ENCODE measurements around the gene PFN3. TPM values are rescaled to one million over a fixed set of nuclear protein-coding genes. Genes with fewer than 3 reads are reported as not detected.

PFN3 gene
- polyA plus RNA-seq, 1 of the 3 experiments (the other 2 are of a cell fraction): not detected

- TF ChIP-seq FOXJ3 (CRISPR knock-in tag; IDR thresholded peaks at IDR 0.05) (peak; percentile 42; the same call in 1 of the 2 replicates), CTCF (IDR thresholded peaks at IDR 0.05) (no peak), REST (IDR thresholded peaks at IDR 0.05; ENCODE audit: low read depth, low read length) (no peak), MAX (IDR thresholded peaks at IDR 0.05; ENCODE audit: low read depth) (peak; percentile 52; the same call in 1 of the 2 replicates)
Observed at GRCh38 chr5:177446200-177447065, 46.0 kb upstream of the PFN3 start, which contains the start of gene PRR7 (continued).

- H3K9ac ChIP-seq: peak overlapping the region; percentile 92; the same call in 1 of the 2 replicates
- no peak for TF ChIP-seq RFX5 (IDR thresholded peaks at IDR 0.05; ENCODE audit: low read length)
- no peak for TF ChIP-seq RAD21 (IDR thresholded peaks at IDR 0.05; ENCODE audit: low read length)
- no peak for TF ChIP-seq FOXM1 (IDR thresholded peaks at IDR 0.05; ENCODE audit: low read depth)
- no peak for TF ChIP-seq GABPA (IDR thresholded peaks at IDR 0.05; ENCODE audit: low read depth)
- no peak for TF ChIP-seq SMC3 (IDR thresholded peaks at IDR 0.05; ENCODE audit: low read depth, low read length)
- TF ChIP-seq CHD2 (IDR thresholded peaks at IDR 0.05; ENCODE audit: low read length, partially characterized antibody): no peak
- TF ChIP-seq YY1 (IDR thresholded peaks at IDR 0.05; ENCODE audit: low read depth): no peak
- TF ChIP-seq SIN3A (IDR thresholded peaks at IDR 0.05; ENCODE audit: borderline replicate concordance, low read depth, low read length): no peak
- TF ChIP-seq EP300 (IDR thresholded peaks at IDR 0.05; ENCODE audit: borderline replicate concordance in 1 of 2, low read depth in 1 of 2, low read length in 1 of 2): no peak
- TF ChIP-seq MXI1 (IDR thresholded peaks at IDR 0.05; ENCODE audit: low read depth, low read length): no peak
- TF ChIP-seq CTCF (IDR thresholded peaks at IDR 0.05): no peak
Observed at GRCh38 chr5:177445917-177446199, 45.4 kb upstream of the PFN3 start.

More at GRCh38 chr5:177445917-177446199, 45.4 kb upstream of the PFN3 start:
- peak overlapping the region; percentile 69 to 77 for H3K4me3 ChIP-seq (ENCODE audit: low read depth in 2 of 2, low read length in 1 of 2)
- 55% methylated on average over 8 of the region's 8 CpGs for WGBS (ENCODE audit: low lambda C conversion rate)
- peaks cover 21% of the 10 kb centered on the region for H3F3A ChIP-seq (replicated peaks; ENCODE audit: insufficient read depth)
- peaks cover 25% of the 10 kb centered on the region for H3K79me2 ChIP-seq (ENCODE audit: insufficient read depth)
- DNase-seq: no peak
- ChIA-PET POLR2A (interaction anchor here (0.8 to 6.1 kb wide), 7 partner anchors 9 to 55 kb away, joined by 3 to 46 read pairs (median 4); partner anchors contain the start of gene GRK6), CTCF (interaction anchor here (0.7 to 15.5 kb wide), 9 partner anchors 9 to 127 kb away, joined by 3 to 318 read pairs (median 5); partner anchors contain the start of genes GRK6, PDLIM7 and PFN3)
- H3K27ac ChIP-seq (ENCODE audit: low read depth in 2 of 2, low read length in 1 of 2): peak overlapping the region; percentile 93 to 96; a peak in 2 of 4 replicates
- no peaks in the 10 kb centered on the region for H3K9me3 ChIP-seq
- H3K27me3 ChIP-seq (ENCODE audit: insufficient read depth): no peaks in the 10 kb centered on the region
- H3K4me1 ChIP-seq (ENCODE audit: control insufficient read depth in 1 of 2, insufficient read depth in 2 of 2, low read depth in 1 of 2, low read length in 1 of 2): peaks cover 23 to 38% of the 10 kb centered on the region in 2 experiments
- H2AFZ ChIP-seq (ENCODE audit: low read depth): no peak overlapping the region
- H3K4me2 ChIP-seq: peak overlapping the region; percentile 86
- H3K36me3 ChIP-seq (replicated peaks in 1 of 2; ENCODE audit: control insufficient read depth in 1 of 2, insufficient read depth in 2 of 2, low read length in 1 of 2): peaks cover 5 to 13% of the 10 kb centered on the region in 2 experiments
- H4K20me1 ChIP-seq (ENCODE audit: insufficient read depth): 0 out of 2 replicates have a peak, but pooled peaks cover 9% of the 10 kb centered on the region
- H3K9me2 ChIP-seq: no peaks in the 10 kb centered on the region
